ENCODE data around the gene CACNA1C.

DNA sequence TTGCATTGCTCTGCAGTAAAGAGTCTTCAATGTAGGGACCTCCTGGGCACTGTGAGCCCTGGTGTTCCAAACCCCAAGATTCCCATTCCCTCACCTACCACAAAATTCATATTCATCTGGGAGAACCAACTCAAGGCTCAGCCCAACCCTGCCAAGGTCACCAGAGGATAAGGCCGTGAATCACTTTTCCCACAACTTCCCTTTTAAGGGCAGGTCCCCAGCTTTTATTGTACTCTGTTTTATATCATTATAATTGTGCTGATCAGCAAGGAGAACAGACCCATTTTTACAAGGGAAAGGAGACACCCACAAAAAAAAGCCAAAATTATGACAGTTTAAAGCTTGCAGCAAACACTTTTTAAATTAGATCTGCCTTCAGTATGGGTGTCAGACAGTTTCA is 379.0 kb downstream of the CACNA1C start:
- TF ChIP-seq, protein P1, sequence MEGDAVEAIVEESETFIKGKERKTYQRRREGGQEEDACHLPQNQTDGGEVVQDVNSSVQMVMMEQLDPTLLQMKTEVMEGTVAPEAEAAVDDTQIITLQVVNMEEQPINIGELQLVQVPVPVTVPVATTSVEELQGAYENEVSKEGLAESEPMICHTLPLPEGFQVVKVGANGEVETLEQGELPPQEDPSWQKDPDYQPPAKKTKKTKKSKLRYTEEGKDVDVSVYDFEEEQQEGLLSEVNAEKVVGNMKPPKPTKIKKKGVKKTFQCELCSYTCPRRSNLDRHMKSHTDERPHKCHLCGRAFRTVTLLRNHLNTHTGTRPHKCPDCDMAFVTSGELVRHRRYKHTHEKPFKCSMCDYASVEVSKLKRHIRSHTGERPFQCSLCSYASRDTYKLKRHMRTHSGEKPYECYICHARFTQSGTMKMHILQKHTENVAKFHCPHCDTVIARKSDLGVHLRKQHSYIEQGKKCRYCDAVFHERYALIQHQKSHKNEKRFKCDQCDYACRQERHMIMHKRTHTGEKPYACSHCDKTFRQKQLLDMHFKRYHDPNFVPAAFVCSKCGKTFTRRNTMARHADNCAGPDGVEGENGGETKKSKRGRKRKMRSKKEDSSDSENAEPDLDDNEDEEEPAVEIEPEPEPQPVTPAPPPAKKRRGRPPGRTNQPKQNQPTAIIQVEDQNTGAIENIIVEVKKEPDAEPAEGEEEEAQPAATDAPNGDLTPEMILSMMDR (conservative IDR thresholded peaks at IDR 0.05; ENCODE audit: low read length): no peak
- TF ChIP-seq EZH2phosphoT487 (IDR thresholded peaks at IDR 0.05; ENCODE audit: borderline replicate concordance, low read depth, low read length): no peak
